Measurements from ENCODE around the gene MCCD1. TPM values are rescaled to one million over a fixed set of nuclear protein-coding genes. Genes with fewer than 3 reads are reported as not detected.

MCCD1 gene
- total RNA-seq, 1 donor from 2014 or later: not detected

DNA sequence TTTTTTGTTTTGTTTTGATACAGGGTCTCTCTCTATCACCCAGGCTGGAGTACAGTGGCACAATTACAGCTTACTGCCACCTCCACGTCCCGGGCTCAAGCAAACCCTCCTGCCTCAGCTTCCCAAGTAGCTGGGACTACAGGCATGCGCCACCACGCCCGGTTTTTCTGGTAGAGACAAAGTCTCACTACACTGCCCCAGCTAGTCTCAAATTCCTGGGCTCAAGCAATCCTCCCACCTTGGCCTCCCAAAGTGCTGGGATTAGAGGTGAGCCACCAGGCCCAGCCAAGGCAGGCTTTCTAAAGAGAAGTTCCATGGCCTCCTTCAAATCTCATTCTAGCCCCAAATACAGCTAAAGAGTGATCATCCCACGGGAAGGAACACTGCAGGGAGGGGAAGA, 5.2 kb downstream of the MCCD1 start:
- ChIA-PET POLR2A (no interaction called here), CTCF (no interaction called here)
- ATAC-seq (ENCODE audit: low read depth) (no peak), DNase-seq (no peak)
- H3K4me3 Mint-ChIP-seq: no peak overlapping the region
- no peak overlapping the region for H3K27ac Mint-ChIP-seq
- no peaks in the 10 kb centered on the region for H3K9me3 Mint-ChIP-seq
- H3K4me1 Mint-ChIP-seq: peaks cover 18% of the 10 kb centered on the region
- TF ChIP-seq, protein P1, sequence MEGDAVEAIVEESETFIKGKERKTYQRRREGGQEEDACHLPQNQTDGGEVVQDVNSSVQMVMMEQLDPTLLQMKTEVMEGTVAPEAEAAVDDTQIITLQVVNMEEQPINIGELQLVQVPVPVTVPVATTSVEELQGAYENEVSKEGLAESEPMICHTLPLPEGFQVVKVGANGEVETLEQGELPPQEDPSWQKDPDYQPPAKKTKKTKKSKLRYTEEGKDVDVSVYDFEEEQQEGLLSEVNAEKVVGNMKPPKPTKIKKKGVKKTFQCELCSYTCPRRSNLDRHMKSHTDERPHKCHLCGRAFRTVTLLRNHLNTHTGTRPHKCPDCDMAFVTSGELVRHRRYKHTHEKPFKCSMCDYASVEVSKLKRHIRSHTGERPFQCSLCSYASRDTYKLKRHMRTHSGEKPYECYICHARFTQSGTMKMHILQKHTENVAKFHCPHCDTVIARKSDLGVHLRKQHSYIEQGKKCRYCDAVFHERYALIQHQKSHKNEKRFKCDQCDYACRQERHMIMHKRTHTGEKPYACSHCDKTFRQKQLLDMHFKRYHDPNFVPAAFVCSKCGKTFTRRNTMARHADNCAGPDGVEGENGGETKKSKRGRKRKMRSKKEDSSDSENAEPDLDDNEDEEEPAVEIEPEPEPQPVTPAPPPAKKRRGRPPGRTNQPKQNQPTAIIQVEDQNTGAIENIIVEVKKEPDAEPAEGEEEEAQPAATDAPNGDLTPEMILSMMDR (IDR thresholded peaks at IDR 0.05): no peak
- intact Hi-C loops (cut with micrococcal nuclease): no loop called here
- peaks cover 89% of the 10 kb centered on the region for H3K36me3 Mint-ChIP-seq (ENCODE audit: low read depth)
- H3K27me3 Mint-ChIP-seq: no peaks in the 10 kb centered on the region

DNA sequence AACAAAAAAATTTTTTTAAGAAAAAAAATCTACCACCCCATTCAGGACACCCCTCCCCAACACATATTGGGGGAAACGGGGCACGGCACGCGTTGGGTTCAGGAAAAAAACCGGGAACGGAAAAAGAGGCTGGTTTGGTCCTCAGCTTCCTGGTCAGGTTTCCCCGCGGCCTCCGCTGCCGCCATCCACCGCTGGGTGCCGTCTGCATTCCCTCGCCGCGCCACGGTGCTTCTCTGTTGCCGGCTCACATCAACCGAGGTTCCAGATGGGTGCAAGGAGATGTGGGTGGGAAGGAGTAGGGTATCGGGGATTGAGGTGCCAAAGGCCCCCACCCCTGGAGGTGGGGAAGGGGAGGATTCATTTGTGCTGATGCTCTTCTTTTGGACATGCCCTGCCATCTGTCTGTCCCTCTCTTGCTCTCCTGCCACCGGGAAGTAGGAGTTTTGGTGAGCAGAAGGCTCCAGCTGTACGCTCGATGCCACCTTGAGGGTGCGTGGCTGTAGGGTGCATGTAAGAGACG, 5.8 kb downstream of the MCCD1 start:
- Mint-ChIP-seq H3K4me1 (peaks cover 24% of the 10 kb centered on the region), H3K9me3 (no peaks in the 10 kb centered on the region), H3K27me3 (no peaks in the 10 kb centered on the region), H3K36me3 (ENCODE audit: low read depth) (peaks cover 92% of the 10 kb centered on the region), H3K4me3 (no peak overlapping the region), H3K27ac (no peak overlapping the region)
- TF ChIP-seq, protein P1 (IDR thresholded peaks at IDR 0.05): no peak
- ChIA-PET POLR2A (no interaction called here), CTCF (no interaction called here)
- DNase-seq: no peak
- no peak for ATAC-seq (ENCODE audit: low read depth)
- intact Hi-C loops (cut with micrococcal nuclease): no loop called here

GRCh38 chr6:31535538-31536324, 7.0 kb downstream of the MCCD1 start:
- intact Hi-C loops (cut with micrococcal nuclease): no loop called here
- peaks cover 92% of the 10 kb centered on the region for H3K36me3 Mint-ChIP-seq (ENCODE audit: low read depth)
- no peaks in the 10 kb centered on the region for H3K27me3 Mint-ChIP-seq
- no peak overlapping the region for H3K27ac Mint-ChIP-seq
- DNase-seq (no peak), ATAC-seq (ENCODE audit: low read depth) (no peak)
- no peak overlapping the region for H3K4me3 Mint-ChIP-seq
- CTCF ChIA-PET: interaction anchor here (1.5 kb wide), 1 partner anchor 15 kb away, joined by 3 read pairs; no protein-coding TSS in a partner anchor
- POLR2A ChIA-PET: interaction anchor here (0.9 kb wide), 1 partner anchor 38 kb away, joined by 3 read pairs; the partner anchor contains the start of gene MICB
- H3K4me1 Mint-ChIP-seq: peaks cover 35% of the 10 kb centered on the region
- TF ChIP-seq, protein P1 (IDR thresholded peaks at IDR 0.05): no peak
- H3K9me3 Mint-ChIP-seq: no peaks in the 10 kb centered on the region

- peaks cover 53% of the 10 kb centered on the region for H3K4me1 Mint-ChIP-seq
Observed at GRCh38 chr6:31538805-31539400, 10.1 kb downstream of the MCCD1 start.

More at GRCh38 chr6:31538805-31539400, 10.1 kb downstream of the MCCD1 start:
- H3K36me3 Mint-ChIP-seq (ENCODE audit: low read depth): peaks cover 79% of the 10 kb centered on the region
- TF ChIP-seq, protein P1 (IDR thresholded peaks at IDR 0.05): no peak
- ATAC-seq (ENCODE audit: low read depth) (no peak), DNase-seq (no peak)
- H3K4me3 Mint-ChIP-seq: peak overlapping the region; percentile 98
- no peaks in the 10 kb centered on the region for H3K27me3 Mint-ChIP-seq
- no peaks in the 10 kb centered on the region for H3K9me3 Mint-ChIP-seq
- ChIA-PET POLR2A (interaction anchor here (1.0 to 4.6 kb wide), 3 partner anchors 41 to 113 kb away, joined by 3 to 41 read pairs (median 5); partner anchors contain the start of genes BAG6 and MICB), CTCF (interaction anchor here (2.0 kb wide), 1 partner anchor 60 kb away, joined by 4 read pairs; no protein-coding TSS in a partner anchor)
- intact Hi-C loops (cut with micrococcal nuclease): no loop called here
- H3K27ac Mint-ChIP-seq: peak overlapping the region; percentile 24

All from activated B cell treated with CpG ODN at 0.5 μM for 24 hours (primary cell).